ENCODE measurements around the gene EPAS1. TPM values are rescaled to one million over a fixed set of nuclear protein-coding genes. Genes with fewer than 3 reads are reported as not detected.
A peak's percentile ranks its signal among the peaks of the same experiment; 100 is the strongest.

Gene EPAS1
- total and polyA plus RNA-seq, 2 of the 13 experiments (the other 11 are each of a cell fraction or from before 2014, with no cell fraction given): 47.1 to 182 TPM

DNA sequence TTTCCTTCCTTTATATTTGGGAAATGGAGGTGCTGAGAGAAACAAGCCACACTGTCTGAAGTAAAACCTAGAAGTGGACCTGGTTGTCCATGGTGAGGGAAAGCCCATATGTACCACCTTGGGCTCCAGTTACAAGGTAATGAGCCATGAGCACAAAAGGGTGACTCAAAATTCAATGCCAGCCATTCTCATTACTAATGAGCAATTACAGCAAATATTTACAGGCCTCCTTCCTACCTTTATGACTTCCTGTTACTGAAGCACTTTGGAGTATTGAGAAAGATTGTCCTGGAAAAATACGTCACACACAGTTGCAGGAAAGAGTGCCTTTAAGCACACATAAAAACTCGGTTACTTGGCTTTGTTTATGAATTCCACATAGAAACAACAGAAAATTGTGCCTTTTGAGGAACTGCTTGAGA lies 9.1 kb downstream of the EPAS1 start (continued):
- TF ChIP-seq, protein P1, sequence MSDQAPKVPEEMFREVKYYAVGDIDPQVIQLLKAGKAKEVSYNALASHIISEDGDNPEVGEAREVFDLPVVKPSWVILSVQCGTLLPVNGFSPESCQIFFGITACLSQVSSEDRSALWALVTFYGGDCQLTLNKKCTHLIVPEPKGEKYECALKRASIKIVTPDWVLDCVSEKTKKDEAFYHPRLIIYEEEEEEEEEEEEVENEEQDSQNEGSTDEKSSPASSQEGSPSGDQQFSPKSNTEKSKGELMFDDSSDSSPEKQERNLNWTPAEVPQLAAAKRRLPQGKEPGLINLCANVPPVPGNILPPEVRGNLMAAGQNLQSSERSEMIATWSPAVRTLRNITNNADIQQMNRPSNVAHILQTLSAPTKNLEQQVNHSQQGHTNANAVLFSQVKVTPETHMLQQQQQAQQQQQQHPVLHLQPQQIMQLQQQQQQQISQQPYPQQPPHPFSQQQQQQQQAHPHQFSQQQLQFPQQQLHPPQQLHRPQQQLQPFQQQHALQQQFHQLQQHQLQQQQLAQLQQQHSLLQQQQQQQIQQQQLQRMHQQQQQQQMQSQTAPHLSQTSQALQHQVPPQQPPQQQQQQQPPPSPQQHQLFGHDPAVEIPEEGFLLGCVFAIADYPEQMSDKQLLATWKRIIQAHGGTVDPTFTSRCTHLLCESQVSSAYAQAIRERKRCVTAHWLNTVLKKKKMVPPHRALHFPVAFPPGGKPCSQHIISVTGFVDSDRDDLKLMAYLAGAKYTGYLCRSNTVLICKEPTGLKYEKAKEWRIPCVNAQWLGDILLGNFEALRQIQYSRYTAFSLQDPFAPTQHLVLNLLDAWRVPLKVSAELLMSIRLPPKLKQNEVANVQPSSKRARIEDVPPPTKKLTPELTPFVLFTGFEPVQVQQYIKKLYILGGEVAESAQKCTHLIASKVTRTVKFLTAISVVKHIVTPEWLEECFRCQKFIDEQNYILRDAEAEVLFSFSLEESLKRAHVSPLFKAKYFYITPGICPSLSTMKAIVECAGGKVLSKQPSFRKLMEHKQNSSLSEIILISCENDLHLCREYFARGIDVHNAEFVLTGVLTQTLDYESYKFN (CRISPR knock-in tag; conservative IDR thresholded peaks at IDR 0.05): peak; percentile 93
- TF ChIP-seq, protein P2, sequence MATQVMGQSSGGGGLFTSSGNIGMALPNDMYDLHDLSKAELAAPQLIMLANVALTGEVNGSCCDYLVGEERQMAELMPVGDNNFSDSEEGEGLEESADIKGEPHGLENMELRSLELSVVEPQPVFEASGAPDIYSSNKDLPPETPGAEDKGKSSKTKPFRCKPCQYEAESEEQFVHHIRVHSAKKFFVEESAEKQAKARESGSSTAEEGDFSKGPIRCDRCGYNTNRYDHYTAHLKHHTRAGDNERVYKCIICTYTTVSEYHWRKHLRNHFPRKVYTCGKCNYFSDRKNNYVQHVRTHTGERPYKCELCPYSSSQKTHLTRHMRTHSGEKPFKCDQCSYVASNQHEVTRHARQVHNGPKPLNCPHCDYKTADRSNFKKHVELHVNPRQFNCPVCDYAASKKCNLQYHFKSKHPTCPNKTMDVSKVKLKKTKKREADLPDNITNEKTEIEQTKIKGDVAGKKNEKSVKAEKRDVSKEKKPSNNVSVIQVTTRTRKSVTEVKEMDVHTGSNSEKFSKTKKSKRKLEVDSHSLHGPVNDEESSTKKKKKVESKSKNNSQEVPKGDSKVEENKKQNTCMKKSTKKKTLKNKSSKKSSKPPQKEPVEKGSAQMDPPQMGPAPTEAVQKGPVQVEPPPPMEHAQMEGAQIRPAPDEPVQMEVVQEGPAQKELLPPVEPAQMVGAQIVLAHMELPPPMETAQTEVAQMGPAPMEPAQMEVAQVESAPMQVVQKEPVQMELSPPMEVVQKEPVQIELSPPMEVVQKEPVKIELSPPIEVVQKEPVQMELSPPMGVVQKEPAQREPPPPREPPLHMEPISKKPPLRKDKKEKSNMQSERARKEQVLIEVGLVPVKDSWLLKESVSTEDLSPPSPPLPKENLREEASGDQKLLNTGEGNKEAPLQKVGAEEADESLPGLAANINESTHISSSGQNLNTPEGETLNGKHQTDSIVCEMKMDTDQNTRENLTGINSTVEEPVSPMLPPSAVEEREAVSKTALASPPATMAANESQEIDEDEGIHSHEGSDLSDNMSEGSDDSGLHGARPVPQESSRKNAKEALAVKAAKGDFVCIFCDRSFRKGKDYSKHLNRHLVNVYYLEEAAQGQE (IDR thresholded peaks at IDR 0.05; ENCODE audit: borderline replicate concordance in 1 of 2, low read depth in 1 of 2, low read length in 2 of 2): peak in 1 of 2 experiments; percentile 36; a peak in 1 of 4 replicates
- peak; percentile 49 for TF ChIP-seq TBL1XR1 (IDR thresholded peaks at IDR 0.05; ENCODE audit: borderline replicate concordance, low read length, partially characterized antibody)
- peak; percentile 92 for TF ChIP-seq CEBPB (IDR thresholded peaks at IDR 0.05; ENCODE audit: borderline replicate concordance, low read depth, low read length)
- TF ChIP-seq, protein P3, sequence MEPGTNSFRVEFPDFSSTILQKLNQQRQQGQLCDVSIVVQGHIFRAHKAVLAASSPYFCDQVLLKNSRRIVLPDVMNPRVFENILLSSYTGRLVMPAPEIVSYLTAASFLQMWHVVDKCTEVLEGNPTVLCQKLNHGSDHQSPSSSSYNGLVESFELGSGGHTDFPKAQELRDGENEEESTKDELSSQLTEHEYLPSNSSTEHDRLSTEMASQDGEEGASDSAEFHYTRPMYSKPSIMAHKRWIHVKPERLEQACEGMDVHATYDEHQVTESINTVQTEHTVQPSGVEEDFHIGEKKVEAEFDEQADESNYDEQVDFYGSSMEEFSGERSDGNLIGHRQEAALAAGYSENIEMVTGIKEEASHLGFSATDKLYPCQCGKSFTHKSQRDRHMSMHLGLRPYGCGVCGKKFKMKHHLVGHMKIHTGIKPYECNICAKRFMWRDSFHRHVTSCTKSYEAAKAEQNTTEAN (CRISPR knock-in tag; conservative IDR thresholded peaks at IDR 0.05): peak; percentile 82
- peak; percentile 94 for TF ChIP-seq NFKBIZ (CRISPR knock-in tag; IDR thresholded peaks at IDR 0.05)
- TF ChIP-seq, protein P4, sequence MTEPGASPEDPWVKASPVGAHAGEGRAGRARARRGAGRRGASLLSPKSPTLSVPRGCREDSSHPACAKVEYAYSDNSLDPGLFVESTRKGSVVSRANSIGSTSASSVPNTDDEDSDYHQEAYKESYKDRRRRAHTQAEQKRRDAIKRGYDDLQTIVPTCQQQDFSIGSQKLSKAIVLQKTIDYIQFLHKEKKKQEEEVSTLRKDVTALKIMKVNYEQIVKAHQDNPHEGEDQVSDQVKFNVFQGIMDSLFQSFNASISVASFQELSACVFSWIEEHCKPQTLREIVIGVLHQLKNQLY (CRISPR knock-in tag; IDR thresholded peaks at IDR 0.05): peak; percentile 82
- no peak for TF ChIP-seq AGO1 (IDR thresholded peaks at IDR 0.05; ENCODE audit: low read depth, low read length, poor library complexity, severe bottlenecking)
- TF ChIP-seq PITX1 (CRISPR knock-in tag; IDR thresholded peaks at IDR 0.05): peak; percentile 47; the same call in 1 of the 2 replicates
- peak; percentile 61 for TF ChIP-seq ZMYM4 (CRISPR knock-in tag; IDR thresholded peaks at IDR 0.05)
- peak; percentile 97 for TF ChIP-seq RARA (CRISPR knock-in tag; IDR thresholded peaks at IDR 0.05)
- no peak for TF ChIP-seq ZBTB8A (CRISPR knock-in tag; IDR thresholded peaks at IDR 0.05; ENCODE audit: borderline replicate concordance, low read depth)
- TF ChIP-seq, protein P5, sequence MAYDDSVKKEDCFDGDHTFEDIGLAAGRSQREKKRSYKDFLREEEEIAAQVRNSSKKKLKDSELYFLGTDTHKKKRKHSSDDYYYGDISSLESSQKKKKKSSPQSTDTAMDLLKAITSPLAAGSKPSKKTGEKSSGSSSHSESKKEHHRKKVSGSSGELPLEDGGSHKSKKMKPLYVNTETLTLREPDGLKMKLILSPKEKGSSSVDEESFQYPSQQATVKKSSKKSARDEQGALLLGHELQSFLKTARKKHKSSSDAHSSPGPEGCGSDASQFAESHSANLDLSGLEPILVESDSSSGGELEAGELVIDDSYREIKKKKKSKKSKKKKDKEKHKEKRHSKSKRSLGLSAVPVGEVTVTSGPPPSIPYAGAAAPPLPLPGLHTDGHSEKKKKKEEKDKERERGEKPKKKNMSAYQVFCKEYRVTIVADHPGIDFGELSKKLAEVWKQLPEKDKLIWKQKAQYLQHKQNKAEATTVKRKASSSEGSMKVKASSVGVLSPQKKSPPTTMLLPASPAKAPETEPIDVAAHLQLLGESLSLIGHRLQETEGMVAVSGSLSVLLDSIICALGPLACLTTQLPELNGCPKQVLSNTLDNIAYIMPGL (CRISPR knock-in tag; IDR thresholded peaks at IDR 0.05; ENCODE audit: borderline replicate concordance in 1 of 2, low read depth in 1 of 2): peak in 1 of 2 experiments; percentile 56; a peak in 1 of 4 replicates
- peak; percentile 72 for TF ChIP-seq ZNF792 (CRISPR knock-in tag; IDR thresholded peaks at IDR 0.05)
- TF ChIP-seq, protein P6, sequence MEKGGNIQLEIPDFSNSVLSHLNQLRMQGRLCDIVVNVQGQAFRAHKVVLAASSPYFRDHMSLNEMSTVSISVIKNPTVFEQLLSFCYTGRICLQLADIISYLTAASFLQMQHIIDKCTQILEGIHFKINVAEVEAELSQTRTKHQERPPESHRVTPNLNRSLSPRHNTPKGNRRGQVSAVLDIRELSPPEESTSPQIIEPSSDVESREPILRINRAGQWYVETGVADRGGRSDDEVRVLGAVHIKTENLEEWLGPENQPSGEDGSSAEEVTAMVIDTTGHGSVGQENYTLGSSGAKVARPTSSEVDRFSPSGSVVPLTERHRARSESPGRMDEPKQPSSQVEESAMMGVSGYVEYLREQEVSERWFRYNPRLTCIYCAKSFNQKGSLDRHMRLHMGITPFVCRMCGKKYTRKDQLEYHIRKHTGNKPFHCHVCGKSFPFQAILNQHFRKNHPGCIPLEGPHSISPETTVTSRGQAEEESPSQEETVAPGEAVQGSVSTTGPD (CRISPR knock-in tag; IDR thresholded peaks at IDR 0.05): no peak
